HG03039 (cell line): Measurements from ENCODE around the gene GSG1L.
"Not testable (repeated sequence)": the region's sequence is repeated elsewhere in the genome, so short reads cannot be mapped to it uniquely, and the experiment has no call there.

Experiments
- ATAC-seq: cut with Tn5 transposase; IDR thresholded peaks from one replicate; pipeline ENCODE4 v1.9.1; 2021; ENCODE audit warnings: mild to moderate bottlenecking, moderate library complexity; ENCODE audit not compliant: unreplicated experiment

Gene GSG1L

GRCh38 chr16:27954191-27954590, 109.3 kb downstream of the GSG1L start:
- no peak for ATAC-seq

- ATAC-seq, result no peak
Measured at GRCh38 chr16:27952811-27953210, 110.7 kb downstream of the GSG1L start.

GRCh38 chr16:27951489-27952120, 111.9 kb downstream of the GSG1L start:
- no peak for ATAC-seq

- ATAC-seq, result no peak
Measured at GRCh38 chr16:27950206-27950887, 113.2 kb downstream of the GSG1L start.

GRCh38 chr16:27947696-27948095, 115.8 kb downstream of the GSG1L start:
- ATAC-seq, result no peak

- ATAC-seq, result no peak
Measured at GRCh38 chr16:27945233-27945973, 118.1 kb downstream of the GSG1L start.

- no peak for ATAC-seq
Measured at GRCh38 chr16:27943766-27944165, 119.7 kb downstream of the GSG1L start.

GRCh38 chr16:27942071-27942470, 121.4 kb downstream of the GSG1L start:
- ATAC-seq, result not testable (repeated sequence)

GRCh38 chr16:27935076-27935475, 128.4 kb downstream of the GSG1L start:
- ATAC-seq, result no peak

- ATAC-seq, result no peak
Measured at GRCh38 chr16:27932542-27933135, 130.9 kb downstream of the GSG1L start.

- no peak for ATAC-seq
Measured at GRCh38 chr16:27929818-27930217, 133.7 kb downstream of the GSG1L start.

GRCh38 chr16:27928542-27928941, 135.0 kb downstream of the GSG1L start:
- no peak for ATAC-seq

GRCh38 chr16:27927266-27927901, 136.1 kb downstream of the GSG1L start:
- no peak for ATAC-seq

- ATAC-seq, result no peak
Measured at GRCh38 chr16:27925612-27926011, 137.9 kb downstream of the GSG1L start.

GRCh38 chr16:27924411-27925118, 138.9 kb downstream of the GSG1L start:
- no peak for ATAC-seq

GRCh38 chr16:27923751-27924150, 139.8 kb downstream of the GSG1L start:
- no peak for ATAC-seq

- ATAC-seq, result no peak
Measured at GRCh38 chr16:27922433-27922832, 141.1 kb downstream of the GSG1L start.

- no peak for ATAC-seq
Measured at GRCh38 chr16:27921134-27921533, 142.4 kb downstream of the GSG1L start.

GRCh38 chr16:27920391-27920891, 143.1 kb downstream of the GSG1L start:
- ATAC-seq, result no peak

GRCh38 chr16:27918755-27919154, 144.8 kb downstream of the GSG1L start:
- no peak for ATAC-seq
